GM18505 (cell line): ENCODE data around the gene RAMAC.
A peak's percentile ranks its signal among the peaks of the same experiment; 100 is the strongest.
"Not testable (repeated sequence)": the region's sequence is repeated elsewhere in the genome, so short reads cannot be mapped to it uniquely, and the experiment has no call there.

ENCODE experiments used
- ATAC-seq: cut with Tn5 transposase; IDR thresholded peaks from one replicate; pipeline ENCODE4 v1.9.1; 2021; ENCODE audit not compliant: unreplicated experiment
- POLR2A ChIP-seq: IDR thresholded peaks from 4 replicates; pipeline ENCODE4 v1.6.1; 2011; ENCODE audit warnings: borderline replicate concordance; ENCODE audit not compliant: insufficient read depth, insufficient read length; ENCODE audit errors: extremely low read depth

RAMAC gene

DNA sequence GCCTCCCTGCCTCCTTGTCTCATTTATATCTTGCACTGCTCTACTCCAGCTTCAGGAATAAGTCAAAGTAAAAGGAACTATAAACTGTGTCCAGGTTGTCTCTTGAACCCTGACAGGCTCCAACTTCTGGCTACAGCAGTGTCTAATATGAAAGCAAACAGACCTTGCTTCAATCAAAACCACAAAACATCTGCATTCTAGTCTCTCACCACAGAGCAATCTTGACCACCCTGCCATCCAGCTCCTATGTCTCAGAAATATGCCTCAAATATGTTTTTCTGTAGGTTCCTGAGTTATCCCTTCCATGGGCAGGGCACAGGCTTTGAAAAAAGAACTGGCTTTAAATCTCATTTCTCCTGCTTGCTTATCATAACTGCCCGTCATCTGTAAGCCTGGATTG is 13.0 kb upstream of the RAMAC start:
- no peak for ATAC-seq
- no peak for TF ChIP-seq POLR2A

DNA sequence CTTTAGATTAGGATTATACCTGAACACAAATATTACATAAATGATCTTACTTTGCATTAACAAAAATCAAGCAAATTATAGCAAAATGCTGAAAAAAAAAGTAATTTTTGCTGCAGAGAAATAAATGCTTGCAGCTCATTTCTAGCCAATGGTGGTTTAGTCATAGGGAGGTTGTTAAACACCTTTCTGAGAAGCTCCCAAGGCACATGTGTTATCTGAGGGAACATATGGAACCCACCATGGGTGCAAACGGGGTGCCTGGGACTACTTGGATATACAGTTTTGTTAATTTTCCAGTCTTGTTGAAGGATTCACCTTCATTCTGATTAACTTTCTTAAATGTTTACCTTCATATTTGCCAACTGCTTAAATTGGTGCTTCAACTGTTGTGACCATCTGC is 8.9 kb upstream of the RAMAC start:
- TF ChIP-seq POLR2A = no peak
- no peak for ATAC-seq

DNA sequence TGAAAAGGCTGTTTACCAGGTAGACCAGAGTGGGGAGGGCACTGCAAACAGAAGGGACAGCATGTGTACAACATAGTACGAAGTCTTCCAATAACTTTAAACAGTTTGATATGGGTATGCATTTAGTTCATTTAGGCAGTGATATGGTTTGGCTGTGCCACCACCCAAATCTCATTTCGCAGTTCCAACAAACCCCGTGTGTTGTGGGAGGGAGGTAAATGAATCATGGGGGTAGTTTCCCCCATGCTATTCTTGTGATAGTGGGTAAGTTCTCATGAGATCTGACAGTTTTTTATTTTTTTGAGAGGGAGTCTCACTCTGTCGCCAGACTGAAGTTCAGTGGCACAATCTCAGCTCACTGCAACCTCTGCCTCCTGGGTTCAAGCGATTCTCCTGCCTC is 7.6 kb upstream of the RAMAC start:
- no peak for ATAC-seq
- TF ChIP-seq POLR2A = no peak

DNA sequence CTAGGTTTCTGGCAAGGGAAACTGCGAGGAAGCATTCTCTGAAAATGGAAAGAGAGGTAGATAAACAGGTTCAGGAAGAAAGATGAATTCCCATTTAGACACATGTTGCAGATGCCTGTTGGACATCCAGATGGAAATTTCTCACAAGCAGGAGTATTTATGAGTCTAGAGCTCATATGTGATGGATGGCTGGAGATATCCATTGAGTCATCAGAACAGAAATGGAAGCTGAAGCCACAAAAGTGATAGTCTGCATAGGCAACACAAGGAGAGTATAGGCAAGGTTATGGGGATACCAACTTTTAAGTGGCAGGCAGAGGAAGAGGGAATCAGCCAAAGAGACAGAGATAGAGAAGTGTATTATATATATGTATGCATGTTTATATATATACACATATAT is 6.3 kb upstream of the RAMAC start:
- TF ChIP-seq POLR2A = no peak
- ATAC-seq = no peak

DNA sequence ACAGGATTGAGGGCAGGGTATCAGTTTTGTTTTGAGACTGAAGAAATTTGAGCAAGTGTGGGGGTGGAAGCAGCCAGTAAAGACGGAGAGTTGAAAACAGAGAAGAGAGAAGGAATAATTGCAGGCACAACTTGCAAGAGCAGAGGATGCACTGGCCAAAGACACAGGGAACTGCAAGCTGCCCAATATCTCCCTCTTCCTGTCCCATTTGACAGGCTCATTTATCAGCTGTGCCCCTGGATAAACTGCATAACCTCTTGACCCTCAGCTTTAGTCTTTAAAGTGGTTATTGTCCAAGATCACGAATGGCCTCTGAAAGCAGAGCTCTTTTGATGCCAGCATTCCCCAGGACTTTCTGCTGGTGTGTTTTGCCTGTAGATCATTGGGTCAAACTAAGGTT is 5.0 kb upstream of the RAMAC start:
- TF ChIP-seq POLR2A = no peak
- ATAC-seq = no peak

DNA sequence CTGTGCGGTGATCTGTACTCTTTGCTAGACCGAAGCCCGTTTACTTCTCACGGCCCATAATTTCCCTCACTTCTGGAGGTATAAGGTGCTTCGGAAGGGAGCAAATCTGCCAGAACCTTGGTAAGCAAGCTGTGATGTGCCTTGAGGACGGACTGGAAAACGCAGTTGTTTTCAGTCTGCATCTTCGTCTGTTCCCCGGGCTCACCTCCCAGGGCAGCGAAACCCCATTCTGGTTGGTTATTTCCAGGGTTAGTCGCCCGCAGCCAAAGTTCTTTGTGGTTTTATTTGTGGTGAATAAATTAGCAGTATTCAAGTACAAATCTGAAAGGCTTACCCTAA is 401 bp downstream of the RAMAC start:
- no peak for TF ChIP-seq POLR2A
- no peak for ATAC-seq

DNA sequence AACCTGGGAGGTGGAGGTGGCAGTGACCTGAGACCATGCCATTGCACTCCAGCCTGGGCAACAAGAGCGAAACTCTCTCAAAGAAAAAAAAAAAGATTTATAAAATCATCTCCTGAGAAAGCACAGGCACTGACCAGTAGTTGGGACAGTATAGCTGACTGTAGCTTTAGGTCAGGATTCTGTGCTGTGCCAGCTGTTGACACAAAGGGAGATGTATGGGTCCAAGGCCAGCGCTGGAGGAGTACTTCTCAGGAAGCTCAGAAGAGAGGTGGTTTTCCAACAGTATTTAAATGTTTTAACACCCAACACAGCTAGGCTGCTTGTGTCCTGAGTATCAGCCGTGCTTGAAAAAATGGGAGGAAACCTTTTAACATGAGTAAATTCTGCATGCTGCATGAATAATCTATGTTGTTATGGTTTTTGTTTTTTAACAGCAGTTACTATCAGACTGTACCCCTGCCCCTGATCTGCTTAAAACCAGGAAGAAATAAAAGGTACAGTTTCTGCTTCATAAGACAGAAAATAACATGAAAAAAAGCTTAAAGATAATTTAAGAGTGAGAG is 6.5 kb downstream of the RAMAC start:
- ATAC-seq = no peak
- no peak for TF ChIP-seq POLR2A

DNA sequence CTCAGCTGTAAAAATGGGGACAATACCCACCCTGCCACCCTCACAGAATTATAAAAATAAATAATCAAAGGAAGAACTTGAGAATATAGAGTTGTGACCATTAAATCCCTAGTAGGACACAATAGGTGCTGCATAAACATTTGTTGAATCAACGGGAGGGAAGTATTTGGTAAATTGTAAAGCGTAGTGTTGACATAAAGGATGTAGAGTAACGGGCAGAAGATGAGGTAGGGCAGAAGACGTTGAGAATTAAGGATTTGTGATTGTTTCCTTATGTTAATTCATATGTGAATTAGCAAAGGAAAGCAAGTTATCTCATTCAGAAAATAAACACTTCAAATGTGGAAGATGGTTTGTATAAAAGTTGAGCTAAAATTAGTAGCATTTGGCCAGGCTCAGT is 7.1 kb downstream of the RAMAC start:
- no peak for ATAC-seq
- no peak for TF ChIP-seq POLR2A

DNA sequence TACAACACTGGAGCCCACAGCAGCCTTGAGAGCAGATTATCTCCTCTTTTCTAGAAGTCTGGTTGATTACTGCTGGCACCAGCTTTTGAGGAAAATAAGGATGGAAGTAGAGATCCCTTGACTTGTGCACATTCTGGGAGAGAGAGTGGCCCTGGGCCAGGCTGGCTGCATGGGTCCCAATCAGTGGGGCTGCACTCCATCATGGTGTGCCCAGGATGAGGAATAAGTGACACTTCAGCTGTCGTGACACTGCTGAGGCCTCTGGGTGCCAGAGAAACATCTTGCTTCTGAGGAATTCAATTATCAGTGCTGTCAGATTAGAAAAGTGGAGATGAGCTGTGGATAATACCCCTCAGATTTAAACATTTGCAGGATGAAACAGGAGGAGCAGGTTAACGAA is 9.1 kb downstream of the RAMAC start:
- TF ChIP-seq POLR2A = no peak
- ATAC-seq = no peak

DNA sequence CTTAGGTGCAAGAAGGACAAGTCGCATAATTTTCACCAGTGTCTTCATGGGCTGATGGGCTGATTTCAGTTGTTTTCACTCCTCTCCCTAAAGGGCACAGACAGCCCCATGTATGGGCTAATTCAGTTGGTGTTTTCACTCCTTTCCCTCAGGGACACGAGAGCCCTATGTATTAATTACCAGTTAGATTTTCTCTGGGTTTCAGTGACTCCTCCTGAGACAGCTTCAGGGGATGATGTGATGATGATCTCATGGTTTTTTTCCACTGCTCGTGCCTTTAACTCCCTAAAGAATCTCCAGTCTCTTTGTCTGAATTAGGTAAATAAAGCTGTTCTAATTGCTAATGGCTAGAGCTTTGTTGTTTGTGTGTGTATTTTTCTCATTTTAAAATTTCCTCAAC is 9.9 kb downstream of the RAMAC start:
- no peak for ATAC-seq
- TF ChIP-seq POLR2A = no peak

DNA sequence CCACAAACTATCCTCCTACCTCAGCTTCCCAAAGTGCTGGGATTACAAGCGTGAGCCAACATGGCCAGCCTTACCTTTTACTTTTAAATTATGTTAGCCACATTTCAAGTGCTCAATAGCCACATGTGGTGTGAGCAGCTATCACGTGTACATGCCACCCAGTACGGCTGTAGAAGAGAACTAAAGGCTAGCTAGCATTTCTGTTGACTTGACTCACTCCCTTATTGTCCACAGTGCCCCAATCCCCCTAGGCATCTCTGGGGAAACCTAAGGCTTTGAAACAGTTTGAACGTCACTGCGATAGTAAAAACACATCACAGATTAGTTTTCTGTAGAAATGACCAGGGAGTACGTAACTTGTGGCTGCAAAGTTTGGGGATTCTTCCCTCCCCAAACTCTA is 13.4 kb downstream of the RAMAC start:
- TF ChIP-seq POLR2A = no peak
- no peak for ATAC-seq

DNA sequence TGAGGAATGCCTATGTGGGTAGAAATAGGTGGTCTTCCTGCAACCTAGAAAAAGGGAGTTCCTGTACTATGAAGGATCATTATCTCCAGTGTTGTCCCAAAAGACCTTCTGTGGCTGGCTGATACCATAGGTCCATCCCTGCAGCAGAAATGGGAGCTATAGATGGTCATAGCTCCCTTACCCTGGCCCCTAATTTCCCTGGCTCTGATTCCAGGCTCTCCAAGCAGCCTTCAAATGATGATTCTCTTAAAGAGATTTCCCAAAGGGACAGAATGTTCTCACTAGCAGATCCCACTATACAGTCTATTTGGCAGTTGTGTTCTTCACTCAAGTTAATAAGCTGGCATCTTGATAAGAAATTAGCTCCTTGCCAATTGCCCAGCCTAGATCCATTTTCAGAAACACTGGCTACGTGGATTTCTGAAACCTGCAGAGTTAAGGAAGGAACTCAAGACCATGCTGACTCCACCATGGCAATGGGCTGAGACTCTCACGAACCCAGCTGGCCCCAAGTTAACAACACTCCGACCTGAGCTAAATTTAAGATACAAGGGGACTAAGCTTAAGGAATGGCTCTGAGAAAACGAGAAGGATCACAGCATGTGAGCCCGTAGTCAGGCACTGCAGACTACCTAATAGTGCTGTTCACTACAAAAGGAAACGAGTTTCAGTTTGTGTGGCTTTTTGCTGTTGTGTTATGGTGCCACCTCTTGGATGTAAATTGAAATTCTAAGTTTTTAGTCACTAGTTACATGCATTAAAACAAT is 14.1 kb downstream of the RAMAC start:
- no peak for TF ChIP-seq POLR2A
- no peak for ATAC-seq

DNA sequence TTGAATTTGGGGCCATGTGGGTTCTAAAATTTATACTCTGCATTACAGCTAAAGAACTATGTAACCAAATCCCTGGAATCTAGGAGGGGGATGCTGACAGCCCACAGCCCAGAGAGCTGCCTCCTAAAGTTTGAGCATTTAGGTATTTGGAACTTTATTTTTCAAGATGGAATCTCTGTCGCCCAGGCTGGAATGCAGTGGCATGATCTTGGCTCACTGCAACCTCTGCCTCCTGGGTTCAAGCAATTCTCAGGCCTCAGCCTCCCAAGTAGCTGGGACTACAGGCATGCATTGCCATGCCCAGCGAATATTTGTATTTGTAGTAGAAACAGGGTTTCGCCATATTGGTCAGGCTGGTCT is 14.6 kb downstream of the RAMAC start:
- ATAC-seq = not testable (repeated sequence)

DNA sequence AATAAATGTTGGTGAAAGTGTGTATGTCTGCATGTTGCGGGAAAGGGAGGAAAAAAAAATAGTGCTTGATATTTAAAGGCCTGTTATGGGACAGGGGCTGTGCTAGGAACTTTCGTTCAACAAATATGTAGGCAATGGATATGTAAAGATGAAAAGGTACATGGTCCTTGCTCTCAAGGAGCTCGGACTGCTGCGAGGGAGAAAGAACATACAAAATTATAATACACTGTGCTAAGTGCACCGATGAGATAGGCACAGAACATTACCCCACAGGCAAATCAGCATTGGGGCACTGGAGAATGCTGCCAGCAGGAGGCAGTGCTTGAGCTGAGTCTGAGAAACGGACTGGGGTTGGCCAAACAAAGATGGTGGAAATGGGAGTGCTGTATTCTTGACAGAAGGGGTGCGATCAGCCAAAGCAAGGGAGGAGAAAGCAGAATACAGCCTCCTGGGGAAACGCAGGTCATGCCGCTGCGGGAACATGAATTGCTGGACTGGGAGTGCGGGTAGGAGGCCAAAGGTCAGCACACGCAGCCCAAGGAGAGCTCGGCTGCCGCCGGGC is 24.8 kb downstream of the RAMAC start:
- ATAC-seq = peak; percentile 61
- no peak for TF ChIP-seq POLR2A
